ENCODE data around the gene POU6F2. TPM values are rescaled to one million over a fixed set of nuclear protein-coding genes. Genes with fewer than 3 reads are reported as not detected.

POU6F2 gene
- total and polyA plus RNA-seq, 2 experiments from 2014 or later = 7.2 to 7.3 TPM

DNA sequence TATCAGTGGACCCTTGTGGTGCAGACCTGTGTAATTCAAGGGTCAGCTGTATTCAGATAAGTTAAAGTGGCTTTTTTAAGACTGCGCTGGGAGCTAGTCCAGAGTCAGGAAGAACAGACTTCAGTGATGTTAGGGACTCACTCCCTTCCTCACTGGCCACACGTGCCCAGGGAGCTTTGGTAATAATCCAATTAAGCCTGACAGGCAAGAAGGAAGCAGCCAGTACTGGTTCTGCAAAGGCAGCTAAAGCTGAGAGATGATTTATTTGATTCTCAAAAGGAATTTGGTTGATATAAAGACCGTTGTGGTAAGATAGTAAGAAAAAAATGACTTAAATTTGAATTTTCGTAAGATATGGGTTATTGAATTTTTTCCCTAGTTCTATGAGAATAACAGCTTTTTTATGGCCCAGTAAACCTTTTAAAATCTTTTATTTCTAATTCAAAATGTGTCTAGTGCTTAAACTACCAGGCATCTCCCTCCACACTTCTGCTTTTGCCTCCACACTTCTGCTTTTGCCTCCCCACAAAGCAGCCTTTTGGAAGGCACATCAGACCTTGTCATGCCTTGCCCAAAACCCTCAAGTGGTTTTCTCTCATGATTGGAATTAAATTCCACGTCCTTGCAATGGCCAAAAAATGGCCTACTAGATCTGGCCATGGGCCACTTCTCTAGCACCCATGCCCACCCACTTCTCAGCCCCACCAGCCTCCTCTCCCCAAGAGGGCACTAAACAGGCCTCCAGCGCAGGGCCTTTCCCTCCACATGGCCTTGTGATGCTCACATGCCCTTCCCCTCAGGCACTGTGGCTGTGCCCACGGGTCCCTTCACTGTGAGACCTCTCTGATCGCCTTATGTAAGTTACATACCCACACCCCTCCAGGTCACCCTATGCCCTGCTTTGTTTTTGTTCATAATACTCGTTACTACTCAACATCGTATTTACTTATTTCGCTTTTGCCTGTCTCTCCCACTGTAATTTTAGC lies 92.5 kb downstream of the POU6F2 start:
- H3K4me3 Mint-ChIP-seq = no peak overlapping the region
- Histone ChIP-seq H3K9me2 (ENCODE audit: insufficient read depth) (no peaks in the 10 kb centered on the region), H3K79me2 (replicated peaks; ENCODE audit: insufficient read depth) (no peaks in the 10 kb centered on the region), H3K27ac (ENCODE audit: low read depth) (no peak overlapping the region), H4K20me1 (replicated peaks; ENCODE audit: insufficient read depth) (no peaks in the 10 kb centered on the region; the same call in 1 of the 2 replicates), H3K36me3 (ENCODE audit: insufficient read depth) (no peaks in the 10 kb centered on the region), H3K4me3 (no peak overlapping the region), H3K4me2 (no peak overlapping the region), H2AFZ (no peak overlapping the region), H3K27me3 (ENCODE audit: insufficient read depth) (no peaks in the 10 kb centered on the region), H3K4me1 (ENCODE audit: insufficient read depth) (peaks cover 12% of the 10 kb centered on the region), H3F3A (replicated peaks; ENCODE audit: low read depth) (no peaks in the 10 kb centered on the region)
- peaks cover 16% of the 10 kb centered on the region for H3K4me1 Mint-ChIP-seq
- H3K36me3 Mint-ChIP-seq (ENCODE audit: low read depth) = no peaks in the 10 kb centered on the region; the same call in 2 of the 3 replicates
- peaks cover 5% of the 10 kb centered on the region; the same call in 2 of the 3 replicates for H3K9me3 Mint-ChIP-seq
- TF ChIP-seq ZNF331 (CRISPR knock-in tag; IDR thresholded peaks at IDR 0.05; ENCODE audit: low read depth) = no peak
- TF ChIP-seq EZH2 (IDR thresholded peaks at IDR 0.05; ENCODE audit: low read depth, unreplicated experiment) = no peak
- TF ChIP-seq, protein P1, sequence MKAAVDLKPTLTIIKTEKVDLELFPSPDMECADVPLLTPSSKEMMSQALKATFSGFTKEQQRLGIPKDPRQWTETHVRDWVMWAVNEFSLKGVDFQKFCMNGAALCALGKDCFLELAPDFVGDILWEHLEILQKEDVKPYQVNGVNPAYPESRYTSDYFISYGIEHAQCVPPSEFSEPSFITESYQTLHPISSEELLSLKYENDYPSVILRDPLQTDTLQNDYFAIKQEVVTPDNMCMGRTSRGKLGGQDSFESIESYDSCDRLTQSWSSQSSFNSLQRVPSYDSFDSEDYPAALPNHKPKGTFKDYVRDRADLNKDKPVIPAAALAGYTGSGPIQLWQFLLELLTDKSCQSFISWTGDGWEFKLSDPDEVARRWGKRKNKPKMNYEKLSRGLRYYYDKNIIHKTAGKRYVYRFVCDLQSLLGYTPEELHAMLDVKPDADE (IDR thresholded peaks at IDR 0.05) = no peak
- TF ChIP-seq, protein P2, sequence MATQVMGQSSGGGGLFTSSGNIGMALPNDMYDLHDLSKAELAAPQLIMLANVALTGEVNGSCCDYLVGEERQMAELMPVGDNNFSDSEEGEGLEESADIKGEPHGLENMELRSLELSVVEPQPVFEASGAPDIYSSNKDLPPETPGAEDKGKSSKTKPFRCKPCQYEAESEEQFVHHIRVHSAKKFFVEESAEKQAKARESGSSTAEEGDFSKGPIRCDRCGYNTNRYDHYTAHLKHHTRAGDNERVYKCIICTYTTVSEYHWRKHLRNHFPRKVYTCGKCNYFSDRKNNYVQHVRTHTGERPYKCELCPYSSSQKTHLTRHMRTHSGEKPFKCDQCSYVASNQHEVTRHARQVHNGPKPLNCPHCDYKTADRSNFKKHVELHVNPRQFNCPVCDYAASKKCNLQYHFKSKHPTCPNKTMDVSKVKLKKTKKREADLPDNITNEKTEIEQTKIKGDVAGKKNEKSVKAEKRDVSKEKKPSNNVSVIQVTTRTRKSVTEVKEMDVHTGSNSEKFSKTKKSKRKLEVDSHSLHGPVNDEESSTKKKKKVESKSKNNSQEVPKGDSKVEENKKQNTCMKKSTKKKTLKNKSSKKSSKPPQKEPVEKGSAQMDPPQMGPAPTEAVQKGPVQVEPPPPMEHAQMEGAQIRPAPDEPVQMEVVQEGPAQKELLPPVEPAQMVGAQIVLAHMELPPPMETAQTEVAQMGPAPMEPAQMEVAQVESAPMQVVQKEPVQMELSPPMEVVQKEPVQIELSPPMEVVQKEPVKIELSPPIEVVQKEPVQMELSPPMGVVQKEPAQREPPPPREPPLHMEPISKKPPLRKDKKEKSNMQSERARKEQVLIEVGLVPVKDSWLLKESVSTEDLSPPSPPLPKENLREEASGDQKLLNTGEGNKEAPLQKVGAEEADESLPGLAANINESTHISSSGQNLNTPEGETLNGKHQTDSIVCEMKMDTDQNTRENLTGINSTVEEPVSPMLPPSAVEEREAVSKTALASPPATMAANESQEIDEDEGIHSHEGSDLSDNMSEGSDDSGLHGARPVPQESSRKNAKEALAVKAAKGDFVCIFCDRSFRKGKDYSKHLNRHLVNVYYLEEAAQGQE (IDR thresholded peaks at IDR 0.05; ENCODE audit: unreplicated experiment) = no peak
- no peak for TF ChIP-seq POLR2AphosphoS5 (IDR thresholded peaks at IDR 0.05; ENCODE audit: low read depth)
- TF ChIP-seq, protein P3, sequence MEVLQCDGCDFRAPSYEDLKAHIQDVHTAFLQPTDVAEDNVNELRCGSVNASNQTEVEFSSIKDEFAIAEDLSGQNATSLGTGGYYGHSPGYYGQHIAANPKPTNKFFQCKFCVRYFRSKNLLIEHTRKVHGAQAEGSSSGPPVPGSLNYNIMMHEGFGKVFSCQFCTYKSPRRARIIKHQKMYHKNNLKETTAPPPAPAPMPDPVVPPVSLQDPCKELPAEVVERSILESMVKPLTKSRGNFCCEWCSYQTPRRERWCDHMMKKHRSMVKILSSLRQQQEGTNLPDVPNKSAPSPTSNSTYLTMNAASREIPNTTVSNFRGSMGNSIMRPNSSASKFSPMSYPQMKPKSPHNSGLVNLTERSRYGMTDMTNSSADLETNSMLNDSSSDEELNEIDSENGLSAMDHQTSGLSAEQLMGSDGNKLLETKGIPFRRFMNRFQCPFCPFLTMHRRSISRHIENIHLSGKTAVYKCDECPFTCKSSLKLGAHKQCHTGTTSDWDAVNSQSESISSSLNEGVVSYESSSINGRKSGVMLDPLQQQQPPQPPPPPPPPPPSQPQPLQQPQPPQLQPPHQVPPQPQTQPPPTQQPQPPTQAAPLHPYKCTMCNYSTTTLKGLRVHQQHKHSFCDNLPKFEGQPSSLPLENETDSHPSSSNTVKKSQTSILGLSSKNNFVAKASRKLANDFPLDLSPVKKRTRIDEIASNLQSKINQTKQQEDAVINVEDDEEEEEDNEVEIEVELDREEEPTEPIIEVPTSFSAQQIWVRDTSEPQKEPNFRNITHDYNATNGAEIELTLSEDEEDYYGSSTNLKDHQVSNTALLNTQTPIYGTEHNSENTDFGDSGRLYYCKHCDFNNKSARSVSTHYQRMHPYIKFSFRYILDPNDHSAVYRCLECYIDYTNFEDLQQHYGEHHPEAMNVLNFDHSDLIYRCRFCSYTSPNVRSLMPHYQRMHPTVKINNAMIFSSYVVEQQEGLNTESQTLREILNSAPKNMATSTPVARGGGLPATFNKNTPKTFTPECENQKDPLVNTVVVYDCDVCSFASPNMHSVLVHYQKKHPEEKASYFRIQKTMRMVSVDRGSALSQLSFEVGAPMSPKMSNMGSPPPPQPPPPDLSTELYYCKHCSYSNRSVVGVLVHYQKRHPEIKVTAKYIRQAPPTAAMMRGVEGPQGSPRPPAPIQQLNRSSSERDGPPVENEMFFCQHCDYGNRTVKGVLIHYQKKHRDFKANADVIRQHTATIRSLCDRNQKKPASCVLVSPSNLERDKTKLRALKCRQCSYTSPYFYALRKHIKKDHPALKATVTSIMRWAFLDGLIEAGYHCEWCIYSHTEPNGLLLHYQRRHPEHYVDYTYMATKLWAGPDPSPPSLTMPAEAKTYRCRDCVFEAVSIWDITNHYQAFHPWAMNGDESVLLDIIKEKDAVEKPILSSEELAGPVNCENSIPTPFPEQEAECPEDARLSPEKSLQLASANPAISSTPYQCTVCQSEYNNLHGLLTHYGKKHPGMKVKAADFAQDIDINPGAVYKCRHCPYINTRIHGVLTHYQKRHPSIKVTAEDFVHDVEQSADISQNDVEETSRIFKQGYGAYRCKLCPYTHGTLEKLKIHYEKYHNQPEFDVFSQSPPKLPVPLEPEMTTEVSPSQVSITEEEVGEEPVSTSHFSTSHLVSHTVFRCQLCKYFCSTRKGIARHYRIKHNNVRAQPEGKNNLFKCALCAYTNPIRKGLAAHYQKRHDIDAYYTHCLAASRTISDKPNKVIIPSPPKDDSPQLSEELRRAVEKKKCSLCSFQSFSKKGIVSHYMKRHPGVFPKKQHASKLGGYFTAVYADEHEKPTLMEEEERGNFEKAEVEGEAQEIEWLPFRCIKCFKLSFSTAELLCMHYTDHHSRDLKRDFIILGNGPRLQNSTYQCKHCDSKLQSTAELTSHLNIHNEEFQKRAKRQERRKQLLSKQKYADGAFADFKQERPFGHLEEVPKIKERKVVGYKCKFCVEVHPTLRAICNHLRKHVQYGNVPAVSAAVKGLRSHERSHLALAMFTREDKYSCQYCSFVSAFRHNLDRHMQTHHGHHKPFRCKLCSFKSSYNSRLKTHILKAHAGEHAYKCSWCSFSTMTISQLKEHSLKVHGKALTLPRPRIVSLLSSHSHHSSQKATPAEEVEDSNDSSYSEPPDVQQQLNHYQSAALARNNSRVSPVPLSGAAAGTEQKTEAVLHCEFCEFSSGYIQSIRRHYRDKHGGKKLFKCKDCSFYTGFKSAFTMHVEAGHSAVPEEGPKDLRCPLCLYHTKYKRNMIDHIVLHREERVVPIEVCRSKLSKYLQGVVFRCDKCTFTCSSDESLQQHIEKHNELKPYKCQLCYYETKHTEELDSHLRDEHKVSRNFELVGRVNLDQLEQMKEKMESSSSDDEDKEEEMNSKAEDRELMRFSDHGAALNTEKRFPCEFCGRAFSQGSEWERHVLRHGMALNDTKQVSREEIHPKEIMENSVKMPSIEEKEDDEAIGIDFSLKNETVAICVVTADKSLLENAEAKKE (CRISPR knock-in tag; IDR thresholded peaks at IDR 0.05) = no peak
- no peak for TF ChIP-seq CREB1 (CRISPR knock-in tag; IDR thresholded peaks at IDR 0.05; ENCODE audit: low read depth)
- TF ChIP-seq ZNF114 (CRISPR knock-in tag; IDR thresholded peaks at IDR 0.05) = no peak
- no peak for TF ChIP-seq JUNB (IDR thresholded peaks at IDR 0.05; ENCODE audit: unreplicated experiment)
- no peak for TF ChIP-seq NANOG (IDR thresholded peaks at IDR 0.05; ENCODE audit: borderline replicate concordance)
- TF ChIP-seq STAT1 (IDR thresholded peaks at IDR 0.05; ENCODE audit: unreplicated experiment) = no peak
- H3K27ac Mint-ChIP-seq = no peak overlapping the region; the same call in 1 of the 2 replicates
- ATAC-seq (no peak), DNase-seq (ENCODE audit: low spot score) (no peak)
- peaks cover 4% of the 10 kb centered on the region for H3K27me3 Mint-ChIP-seq (ENCODE audit: insufficient read depth, low read depth, poor library complexity)

All from GM23338 (cell line).